Testis (tissue), 3 donors: Measurements from ENCODE around the gene NRP2. TPM values are rescaled to one million over a fixed set of nuclear protein-coding genes. Genes with fewer than 3 reads are reported as not detected.

Experiments
- DNase-seq: peaks from one replicate; pipeline ENCODE4 v3.0.0-alpha.2; 2019
- H3K27ac ChIP-seq, 2 donors: fragments of 200-600 bp; sonication (generic); one replicate each; pipeline ENCODE4 v1.5.1; 2019
- H3K27me3 ChIP-seq: fragments of 200-600 bp; sonication (generic); one replicate; pipeline ENCODE4 v1.5.1; 2019
- H3K36me3 ChIP-seq: fragments of 200-600 bp; sonication (generic); one replicate; pipeline ENCODE4 v1.5.1; 2017; ENCODE audit warnings: low read depth; ENCODE audit errors: missing control alignments
- H3K4me1 ChIP-seq: fragments of 200-600 bp; sonication (generic); one replicate; pipeline ENCODE4 v1.5.1; 2019
- H3K4me3 ChIP-seq, 2 donors: fragments of 200-600 bp; sonication (generic); one replicate each; pipeline ENCODE4 v1.5.1; 2017 to 2019
- H3K9me3 ChIP-seq: fragments of 200-600 bp; sonication (generic); one replicate; pipeline ENCODE4 v1.5.1; 2017
- POLR2A ChIP-seq: fragments of 450-650 bp; IDR thresholded peaks from one replicate; pipeline ENCODE4 v1.6.1; 2017; ENCODE audit warnings: antibody characterized with exemption, mild to moderate bottlenecking, moderate library complexity
- WGBS, 2 donors: methylation state at CpG; one replicate each; pipeline ENCODE4 v1.1.5; 2018; 5-methylcytosine and 5-hydroxymethylcytosine counted together
- intact Hi-C: fragments of 100-400 bp; cut with DNase I; formaldehyde crosslinking; loops from one replicate; pipeline ENCODE4 v1.15.1; 2023; ENCODE audit warnings: low total_unique reads
- polyA plus RNA-seq: library from polyadenylated mRNA; stranded (reverse); fragments of 350-450 nt; fragmentation: Illumina TruSeq; extraction: RNeasy Lipid Tissue Mini Kit (QIAGEN cat#74804); gene quantifications from one replicate; pipeline ENCODE4 v1.2.3, GENCODE V29; 2014; ENCODE audit warnings: low read depth, low replicate concordance; ENCODE audit not compliant: insufficient read depth
- total RNA-seq, 2 donors: library from RNA; depleted of rRNA; stranded (reverse); fragments of >200 nt; gene quantifications; one replicate each; pipeline ENCODE4 v1.2.3, GENCODE V29; 2016
- TF ChIP-seq, protein P1 (sequence below), 3 experiments: fragments of 450-650 bp in 2 of 3; fragments of 200-600 bp in 1 of 3; sonication (generic) in 1 of 3; IDR thresholded peaks; one replicate each; pipeline ENCODE4 v1.5.1; 2016 to 2019; ENCODE audit warnings: antibody characterized with exemption in 3 of 3, mild to moderate bottlenecking in 2 of 3, moderate library complexity in 1 of 3

The NRP2 gene
- total and polyA plus RNA-seq, 3 donors from 2014 or later, result 6.3 to 10.6 (median 6.3) TPM

DNA sequence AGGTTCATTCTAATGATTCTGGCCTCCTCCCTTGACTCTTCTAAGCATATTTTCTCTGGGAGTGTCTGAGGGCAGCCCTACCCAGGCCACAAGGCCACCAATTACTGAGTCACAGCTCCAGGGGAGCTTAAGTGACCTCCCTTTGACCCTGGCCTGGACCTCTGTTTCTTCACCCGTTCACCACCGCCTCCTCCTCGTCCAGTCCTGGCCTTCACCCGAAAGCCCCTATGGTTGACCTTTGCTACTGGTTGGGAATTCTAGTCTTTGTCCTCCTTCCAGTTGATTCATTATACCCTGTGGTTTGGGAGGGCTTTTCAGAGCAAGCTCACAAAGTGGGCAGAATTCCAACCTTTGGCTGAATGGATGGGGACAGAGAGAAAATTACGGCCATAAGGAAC, 72.6 kb downstream of the NRP2 start:
- TF ChIP-seq, protein P1, sequence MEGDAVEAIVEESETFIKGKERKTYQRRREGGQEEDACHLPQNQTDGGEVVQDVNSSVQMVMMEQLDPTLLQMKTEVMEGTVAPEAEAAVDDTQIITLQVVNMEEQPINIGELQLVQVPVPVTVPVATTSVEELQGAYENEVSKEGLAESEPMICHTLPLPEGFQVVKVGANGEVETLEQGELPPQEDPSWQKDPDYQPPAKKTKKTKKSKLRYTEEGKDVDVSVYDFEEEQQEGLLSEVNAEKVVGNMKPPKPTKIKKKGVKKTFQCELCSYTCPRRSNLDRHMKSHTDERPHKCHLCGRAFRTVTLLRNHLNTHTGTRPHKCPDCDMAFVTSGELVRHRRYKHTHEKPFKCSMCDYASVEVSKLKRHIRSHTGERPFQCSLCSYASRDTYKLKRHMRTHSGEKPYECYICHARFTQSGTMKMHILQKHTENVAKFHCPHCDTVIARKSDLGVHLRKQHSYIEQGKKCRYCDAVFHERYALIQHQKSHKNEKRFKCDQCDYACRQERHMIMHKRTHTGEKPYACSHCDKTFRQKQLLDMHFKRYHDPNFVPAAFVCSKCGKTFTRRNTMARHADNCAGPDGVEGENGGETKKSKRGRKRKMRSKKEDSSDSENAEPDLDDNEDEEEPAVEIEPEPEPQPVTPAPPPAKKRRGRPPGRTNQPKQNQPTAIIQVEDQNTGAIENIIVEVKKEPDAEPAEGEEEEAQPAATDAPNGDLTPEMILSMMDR (IDR thresholded peaks at IDR 0.05), result no peak
- TF ChIP-seq POLR2A, result no peak
- Histone ChIP-seq H3K4me3 (no peak overlapping the region), H3K27ac (peak overlapping the region; percentile 70 to 81), H3K36me3 (no peaks in the 10 kb centered on the region), H3K4me1 (peaks cover 33% of the 10 kb centered on the region), H3K9me3 (no peaks in the 10 kb centered on the region), H3K27me3 (no peaks in the 10 kb centered on the region)
- DNase-seq, result no peak
- intact Hi-C loops, result no loop called here
- 42 to 61% methylated on average over 5 of the region's 5 CpGs for WGBS, 2 donors

DNA sequence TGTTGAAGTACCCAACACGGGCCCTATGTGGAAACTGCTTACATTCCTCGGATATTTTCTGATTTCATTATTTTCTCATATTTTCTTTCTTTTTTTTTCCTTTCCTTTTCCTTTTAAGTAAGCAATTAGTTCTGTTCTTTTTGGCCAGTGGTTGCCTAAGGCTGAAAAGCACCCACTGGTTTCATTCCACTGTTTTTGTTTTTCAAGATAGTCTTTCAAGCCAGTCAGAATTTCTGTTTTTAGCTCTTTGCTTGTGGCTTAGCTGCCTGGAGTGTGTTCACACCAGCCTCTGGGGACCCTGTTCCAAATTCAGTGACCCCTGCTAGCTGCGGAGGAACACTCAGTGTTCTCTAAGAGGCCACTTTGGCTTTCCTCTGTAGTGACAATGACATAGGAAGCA, 73.6 kb downstream of the NRP2 start:
- WGBS, 2 donors, result 53 to 56% methylated on average over 3 of the region's 3 CpGs
- H3K4me1 ChIP-seq, result peaks cover 33% of the 10 kb centered on the region
- no peaks in the 10 kb centered on the region for H3K27me3 ChIP-seq
- DNase-seq, result peak; percentile 42
- intact Hi-C loops, result no loop called here
- no peak overlapping the region for H3K4me3 ChIP-seq
- H3K27ac ChIP-seq, result peak overlapping the region in 1 of 2 donors; percentile 81
- H3K9me3 ChIP-seq, result no peaks in the 10 kb centered on the region
- no peak for TF ChIP-seq POLR2A
- no peaks in the 10 kb centered on the region for H3K36me3 ChIP-seq

DNA sequence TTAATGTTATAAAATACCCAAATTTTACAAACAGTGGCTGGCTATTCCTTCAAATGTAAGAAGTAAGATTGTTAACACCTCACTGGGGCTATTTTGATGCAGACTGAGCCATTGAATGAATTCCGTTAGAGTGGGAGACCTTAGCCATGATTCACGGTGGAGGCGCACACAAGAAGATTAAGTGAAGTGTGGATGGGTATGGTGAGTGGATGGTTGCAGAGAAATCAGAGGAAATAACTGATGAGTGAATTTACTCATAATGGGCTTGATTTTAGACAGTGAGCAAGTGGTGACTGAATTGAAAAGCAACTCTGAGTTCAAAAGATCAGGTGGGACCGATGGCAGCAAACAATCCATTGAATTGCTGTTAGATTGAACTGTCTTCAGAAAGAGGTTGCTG, 75.0 kb downstream of the NRP2 start:
- Histone ChIP-seq H3K36me3 (no peaks in the 10 kb centered on the region), H3K9me3 (no peaks in the 10 kb centered on the region), H3K27me3 (no peaks in the 10 kb centered on the region), H3K4me1 (peaks cover 33% of the 10 kb centered on the region), H3K4me3 (no peak overlapping the region), H3K27ac (no peak overlapping the region)
- 85 to 93% methylated on average over 4 of the region's 4 CpGs for WGBS, 2 donors
- intact Hi-C loops, result no loop called here
- TF ChIP-seq, protein P1 (IDR thresholded peaks at IDR 0.05), result no peak
- TF ChIP-seq POLR2A, result no peak
- no peak for DNase-seq

DNA sequence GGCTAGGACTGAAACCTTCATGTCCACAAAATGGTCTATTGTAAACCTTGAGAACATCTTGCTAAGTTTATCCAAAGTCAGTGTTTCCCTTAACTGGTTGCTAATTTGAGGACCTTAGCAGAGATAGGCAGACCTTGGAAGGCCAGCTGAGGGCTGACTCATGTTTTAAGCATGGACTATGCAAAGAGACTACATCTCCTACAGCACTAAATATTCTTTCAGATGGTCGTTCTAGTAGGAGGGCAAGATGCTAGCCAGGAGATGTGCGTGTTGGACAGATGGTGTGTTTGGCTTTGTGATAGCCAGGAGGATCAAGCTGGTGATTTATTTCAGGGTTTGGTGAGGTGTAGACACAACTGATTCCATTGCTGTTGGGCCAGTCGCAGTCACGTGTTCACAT, 75.8 kb downstream of the NRP2 start:
- TF ChIP-seq, protein P1 (IDR thresholded peaks at IDR 0.05), result no peak
- TF ChIP-seq POLR2A, result no peak
- WGBS, 2 donors, result 48 to 53% methylated on average over 4 of the region's 4 CpGs
- Histone ChIP-seq H3K4me3 (no peak overlapping the region), H3K27ac (no peak overlapping the region), H3K36me3 (no peaks in the 10 kb centered on the region), H3K9me3 (no peaks in the 10 kb centered on the region), H3K27me3 (no peaks in the 10 kb centered on the region), H3K4me1 (peaks cover 33% of the 10 kb centered on the region)
- intact Hi-C loops, result no loop called here
- DNase-seq, result peak; percentile 56

DNA sequence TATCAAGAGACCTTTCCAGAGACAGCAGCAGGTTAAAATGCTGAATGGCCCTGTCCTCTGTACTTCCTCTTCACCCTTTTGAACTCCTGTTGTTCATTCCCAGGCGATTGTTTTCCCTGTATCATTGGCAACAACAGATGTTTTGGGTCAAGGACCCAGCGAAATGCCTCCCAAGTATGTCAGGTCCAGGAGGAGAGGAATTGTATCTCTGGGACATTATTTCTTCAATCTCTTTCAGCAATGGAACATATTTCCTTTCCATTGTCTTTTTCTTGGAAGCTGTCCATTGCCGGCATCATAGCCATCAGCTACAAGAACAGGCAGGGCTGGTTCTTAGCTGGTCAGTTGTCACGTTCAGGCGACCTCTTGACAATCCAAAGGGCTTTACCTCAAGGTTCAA, 76.2 kb downstream of the NRP2 start:
- Histone ChIP-seq H3K36me3 (no peaks in the 10 kb centered on the region), H3K27me3 (no peaks in the 10 kb centered on the region), H3K4me3 (no peak overlapping the region), H3K4me1 (peaks cover 33% of the 10 kb centered on the region), H3K27ac (no peak overlapping the region), H3K9me3 (no peaks in the 10 kb centered on the region)
- intact Hi-C loops, result no loop called here
- TF ChIP-seq POLR2A, result no peak
- TF ChIP-seq, protein P1 (IDR thresholded peaks at IDR 0.05), result no peak
- DNase-seq, result no peak
- WGBS, 2 donors, result 77 to 82% methylated on average over 5 of the region's 5 CpGs
